Vagina (tissue), 2 donors: ENCODE data around the gene NNMT.

ENCODE experiments used
- CTCF ChIP-seq, 3 experiments: fragments of 450-650 bp in 2 of 3; fragments of 200-600 bp in 1 of 3; sonication (generic) in 1 of 3; IDR thresholded peaks; one replicate each; pipeline ENCODE4 v1.5.1; 2017 to 2019; ENCODE audit warnings: antibody characterized with exemption in 3 of 3, mild to moderate bottlenecking in 2 of 3, moderate library complexity in 2 of 3
- POLR2A ChIP-seq, 2 donors: fragments of 450-650 bp; IDR thresholded peaks; one replicate each; pipeline ENCODE4 v1.6.1; 2017; ENCODE audit warnings: antibody characterized with exemption in 2 of 2, mild to moderate bottlenecking in 2 of 2, moderate library complexity in 2 of 2
- POLR2AphosphoS5 ChIP-seq, 2 donors: sonication (generic); formaldehyde crosslinking; IDR thresholded peaks; one replicate each; pipeline ENCODE4 v1.9.0; 2017; ENCODE audit warnings: antibody characterized with exemption in 2 of 2, mild to moderate bottlenecking in 2 of 2, low read depth in 1 of 2; ENCODE audit not compliant: insufficient read depth in 1 of 2

DNA sequence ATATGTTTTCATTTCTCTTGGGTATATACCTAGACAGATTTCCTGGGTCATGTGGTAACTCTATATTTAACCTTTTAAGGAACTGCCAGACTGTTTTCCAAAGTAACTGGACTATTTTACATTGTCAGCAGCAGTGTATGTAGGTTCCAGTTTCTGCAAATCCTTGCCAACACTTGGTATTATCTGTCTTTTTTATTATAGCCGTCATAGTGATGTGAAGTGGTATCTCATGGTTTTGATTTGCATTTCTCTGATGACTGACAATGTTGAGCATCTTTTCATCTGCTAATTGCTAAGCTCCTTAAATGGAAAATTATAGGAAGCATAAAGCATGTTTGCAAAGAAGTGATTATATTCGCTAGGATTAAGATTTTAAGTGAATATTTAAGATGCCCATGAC, 13.9 kb downstream of the NNMT start:
- TF ChIP-seq POLR2AphosphoS5 (IDR thresholded peaks at IDR 0.05; ENCODE audit: insufficient read depth in 1 of 2, low read depth in 1 of 2): no peak
- no peak for TF ChIP-seq CTCF (IDR thresholded peaks at IDR 0.05)
- TF ChIP-seq POLR2A (IDR thresholded peaks at IDR 0.05): no peak
